KMS-11 (cell line): ENCODE data around the gene ZIC2.

Source experiments
- H2AFZ ChIP-seq: fragments of 200-600 bp; sonication (generic); 2 replicates; pipeline ENCODE4 v1.6.1; 2016; ENCODE audit warnings: antibody characterized with exemption, mixed run types, low read depth
- H3K27ac ChIP-seq: fragments of 200-600 bp; sonication (generic); 2 replicates; pipeline ENCODE4 v1.6.1; 2016; ENCODE audit warnings: mild to moderate bottlenecking, mixed run types
- H3K27me3 ChIP-seq: fragments of 200-600 bp; sonication (generic); 2 replicates; pipeline ENCODE4 v1.6.1; 2017; ENCODE audit warnings: mild to moderate bottlenecking, low read depth, mixed run types, moderate library complexity; ENCODE audit not compliant: insufficient read depth
- H3K36me3 ChIP-seq: fragments of 200-600 bp; sonication (generic); 2 replicates; pipeline ENCODE4 v1.6.1; 2017; ENCODE audit warnings: mild to moderate bottlenecking, mixed run types; ENCODE audit not compliant: insufficient read depth
- H3K4me1 ChIP-seq: fragments of 200-600 bp; sonication (generic); 2 replicates; pipeline ENCODE4 v1.6.1; 2016; ENCODE audit warnings: mild to moderate bottlenecking, low read depth, mixed run types; ENCODE audit not compliant: poor library complexity, severe bottlenecking
- H3K4me2 ChIP-seq: fragments of 200-600 bp; sonication (generic); 2 replicates; pipeline ENCODE4 v1.7.0; 2016; ENCODE audit warnings: mild to moderate bottlenecking, mixed run types
- H3K4me3 ChIP-seq: fragments of 200-600 bp; sonication (generic); IDR thresholded peaks from 2 replicates; pipeline ENCODE4 v1.6.1; 2017; ENCODE audit warnings: low read depth, low read length, mixed read lengths; ENCODE audit not compliant: insufficient read depth
- H3K79me2 ChIP-seq: fragments of 200-600 bp; sonication (generic); 2 replicates; pipeline ENCODE4 v1.6.1; 2016; ENCODE audit warnings: low read depth, mixed run types; ENCODE audit not compliant: insufficient read depth
- H3K9ac ChIP-seq: fragments of 200-600 bp; sonication (generic); 2 replicates; pipeline ENCODE4 v1.6.1; 2016; ENCODE audit warnings: mild to moderate bottlenecking, mixed run types
- H4K20me1 ChIP-seq: fragments of 200-600 bp; sonication (generic); 2 replicates; pipeline ENCODE4 v1.6.1; 2016; ENCODE audit warnings: mild to moderate bottlenecking, mixed run types; ENCODE audit not compliant: insufficient read depth
- CTCF ChIP-seq: fragments of 200-600 bp; sonication (generic); conservative IDR thresholded peaks from 2 replicates; pipeline ENCODE4 v1.6.1; 2017; ENCODE audit warnings: low read depth, mild to moderate bottlenecking, antibody characterized with exemption, low read length, moderate library complexity, mixed read lengths

Gene ZIC2

GRCh38 chr13:99985886-99986527 is 4.4 kb downstream of the ZIC2 start:
- H3K79me2 ChIP-seq = peaks cover 21% of the 10 kb centered on the region
- no peak overlapping the region for H3K27ac ChIP-seq
- H3K4me3 ChIP-seq = no peak overlapping the region
- no peaks in the 10 kb centered on the region for H4K20me1 ChIP-seq
- no peaks in the 10 kb centered on the region for H3K36me3 ChIP-seq
- TF ChIP-seq CTCF = no peak
- no peak overlapping the region for H2AFZ ChIP-seq
- H3K27me3 ChIP-seq = no peaks in the 10 kb centered on the region
- H3K9ac ChIP-seq = no peak overlapping the region
- H3K4me1 ChIP-seq = no peaks in the 10 kb centered on the region
- H3K4me2 ChIP-seq = no peak overlapping the region

GRCh38 chr13:99986741-99987140 is 5.2 kb downstream of the ZIC2 start:
- H3K27ac ChIP-seq = no peak overlapping the region
- H3K4me1 ChIP-seq = no peaks in the 10 kb centered on the region
- H3K4me3 ChIP-seq = no peak overlapping the region
- H3K27me3 ChIP-seq = no peaks in the 10 kb centered on the region
- TF ChIP-seq CTCF = no peak
- H4K20me1 ChIP-seq = no peaks in the 10 kb centered on the region
- peaks cover 21% of the 10 kb centered on the region for H3K79me2 ChIP-seq
- no peak overlapping the region for H3K4me2 ChIP-seq
- H3K36me3 ChIP-seq = no peaks in the 10 kb centered on the region
- no peak overlapping the region for H2AFZ ChIP-seq
- no peak overlapping the region for H3K9ac ChIP-seq

GRCh38 chr13:99987154-99988019 is 5.8 kb downstream of the ZIC2 start:
- H3K36me3 ChIP-seq = no peaks in the 10 kb centered on the region
- H3K9ac ChIP-seq = no peak overlapping the region
- no peaks in the 10 kb centered on the region for H3K4me1 ChIP-seq
- no peaks in the 10 kb centered on the region for H3K27me3 ChIP-seq
- H3K27ac ChIP-seq = no peak overlapping the region
- no peak for TF ChIP-seq CTCF
- H4K20me1 ChIP-seq = no peaks in the 10 kb centered on the region
- H3K79me2 ChIP-seq = peaks cover 21% of the 10 kb centered on the region
- no peak overlapping the region for H3K4me2 ChIP-seq
- no peak overlapping the region for H2AFZ ChIP-seq
- H3K4me3 ChIP-seq = no peak overlapping the region

GRCh38 chr13:99988529-99989275 is 7.1 kb downstream of the ZIC2 start:
- H3K36me3 ChIP-seq = no peaks in the 10 kb centered on the region
- H3K4me1 ChIP-seq = no peaks in the 10 kb centered on the region
- no peaks in the 10 kb centered on the region for H4K20me1 ChIP-seq
- no peak for TF ChIP-seq CTCF
- H3K79me2 ChIP-seq = peaks cover 10% of the 10 kb centered on the region
- no peak overlapping the region for H3K4me3 ChIP-seq
- H2AFZ ChIP-seq = no peak overlapping the region
- H3K27ac ChIP-seq = no peak overlapping the region
- H3K27me3 ChIP-seq = no peaks in the 10 kb centered on the region
- no peak overlapping the region for H3K9ac ChIP-seq
- no peak overlapping the region for H3K4me2 ChIP-seq
